Hepatocyte (in vitro differentiated cells): Measurements from ENCODE around the gene FAM135A. TPM values are rescaled to one million over a fixed set of nuclear protein-coding genes. Genes with fewer than 3 reads are reported as not detected.
"Not testable (repeated sequence)": the region's sequence is repeated elsewhere in the genome, so short reads cannot be mapped to it uniquely, and the experiment has no call there.

Experiments used
- DNase-seq: peaks from one replicate; pipeline ENCODE4 v3.0.0-alpha.2; 2016; ENCODE audit warnings: low spot score
- H2AFZ ChIP-seq: fragments of 200-600 bp; sonication (generic); 2 replicates; pipeline ENCODE4 v1.6.0; 2016; ENCODE audit warnings: antibody characterized with exemption, mild to moderate bottlenecking
- H3K27ac ChIP-seq: fragments of 200-600 bp; sonication (generic); 2 replicates; pipeline ENCODE4 v1.5.1; 2016; ENCODE audit warnings: mild to moderate bottlenecking
- H3K27me3 ChIP-seq: fragments of 200-600 bp; sonication (generic); 2 replicates; pipeline ENCODE4 v1.6.1; 2016
- H3K36me3 ChIP-seq: fragments of 200-600 bp; sonication (generic); replicated peaks from 2 replicates; pipeline ENCODE4 v1.5.1; 2016; ENCODE audit warnings: low read depth; ENCODE audit not compliant: insufficient read depth
- H3K4me1 ChIP-seq: fragments of 200-600 bp; sonication (generic); 2 replicates; pipeline ENCODE4 v1.5.1; 2016; ENCODE audit warnings: mild to moderate bottlenecking, moderate library complexity; ENCODE audit not compliant: insufficient read depth
- H3K4me2 ChIP-seq: fragments of 200-600 bp; sonication (generic); 2 replicates; pipeline ENCODE4 v1.6.0; 2016
- H3K4me3 ChIP-seq: fragments of 200-600 bp; sonication (generic); 2 replicates; pipeline ENCODE4 v1.5.1; 2016; ENCODE audit warnings: mild to moderate bottlenecking
- H3K79me2 ChIP-seq: fragments of 200-600 bp; sonication (generic); 2 replicates; pipeline ENCODE4 v1.6.0; 2017; ENCODE audit warnings: mild to moderate bottlenecking
- H3K9me2 ChIP-seq: fragments of 200-600 bp; sonication (generic); replicated peaks from 2 replicates; pipeline ENCODE4 v1.6.0; 2017; ENCODE audit warnings: mild to moderate bottlenecking; ENCODE audit not compliant: insufficient read depth
- H3K9me3 ChIP-seq: fragments of 200-600 bp; sonication (generic); 2 replicates; pipeline ENCODE4 v1.5.1; 2016; ENCODE audit warnings: low read depth, mild to moderate bottlenecking
- H4K20me1 ChIP-seq: fragments of 200-600 bp; sonication (generic); 2 replicates; pipeline ENCODE4 v1.6.0; 2016; ENCODE audit warnings: mild to moderate bottlenecking; ENCODE audit not compliant: insufficient read depth, poor library complexity, severe bottlenecking
- EZH2 ChIP-seq: fragments of 200-600 bp; sonication (generic); IDR thresholded peaks from 2 replicates; pipeline ENCODE4 v1.6.1; 2016; ENCODE audit warnings: antibody characterized with exemption, mild to moderate bottlenecking, borderline replicate concordance
- EZH2phosphoT487 ChIP-seq: fragments of 200-600 bp; sonication (generic); IDR thresholded peaks from one replicate; pipeline ENCODE4 v1.6.1; 2018; ENCODE audit warnings: antibody characterized with exemption, mild to moderate bottlenecking, low read depth, moderate library complexity; ENCODE audit not compliant: unreplicated experiment, severe bottlenecking
- WGBS: methylation state at CpG from one replicate; pipeline ENCODE4 v1.1.6; 2016; ENCODE audit warnings: low lambda C conversion rate; ENCODE audit errors: missing lambda C conversion rate; 5-methylcytosine and 5-hydroxymethylcytosine counted together
- polyA plus RNA-seq: library from polyadenylated mRNA; unstranded; fragments of >200 nt; fragmentation: Nextera tagmentation; extraction: Ambion mirVana; gene quantifications from 2 replicates; pipeline ENCODE4 v1.2.1, GENCODE V29; 2016
- total RNA-seq: library from RNA; depleted of rRNA; stranded (reverse); fragments of >200 nt; gene quantifications from 2 replicates; pipeline ENCODE4 v1.2.3, GENCODE V29; 2014
- TF ChIP-seq, protein P1 (sequence below): fragments of 200-600 bp; sonication (generic); IDR thresholded peaks from 2 replicates; pipeline ENCODE4 v1.5.1; 2016; ENCODE audit warnings: antibody characterized with exemption, mild to moderate bottlenecking; ENCODE audit not compliant: poor library complexity

FAM135A gene
- total and polyA plus RNA-seq, 2 experiments from 2014 or later, result 19.0 to 78.4 TPM

DNA sequence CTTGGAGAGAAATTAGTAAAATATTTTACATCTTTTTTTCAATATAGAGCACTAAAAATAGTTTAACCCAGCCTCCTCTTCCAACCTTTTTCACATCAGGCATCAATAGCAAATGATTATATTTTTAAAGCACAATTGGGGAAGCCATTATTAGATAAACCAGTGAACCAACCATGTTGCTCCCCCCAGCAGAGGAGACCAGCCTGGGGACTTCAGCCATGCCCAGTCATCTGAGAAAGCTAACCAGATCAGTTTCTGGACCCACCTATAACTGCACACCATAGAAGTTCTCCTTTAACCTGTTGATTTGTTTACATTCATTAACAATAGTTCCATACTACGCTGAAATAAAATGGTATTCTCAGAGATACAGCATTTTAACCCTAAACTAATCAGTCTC, 139.7 kb downstream of the FAM135A start:
- H3K27ac ChIP-seq, result no peak overlapping the region
- H3K4me1 ChIP-seq, result no peaks in the 10 kb centered on the region

GRCh38 chr6:70557998-70558397, 144.7 kb downstream of the FAM135A start:
- DNase-seq, result no peak
- H3K9me2 ChIP-seq, result no peaks in the 10 kb centered on the region
- no peak overlapping the region for H3K4me2 ChIP-seq
- WGBS, result 74% methylated on average over 1 of the region's 1 CpG
- no peaks in the 10 kb centered on the region for H4K20me1 ChIP-seq
- no peaks in the 10 kb centered on the region for H3K36me3 ChIP-seq
- TF ChIP-seq, protein P1, sequence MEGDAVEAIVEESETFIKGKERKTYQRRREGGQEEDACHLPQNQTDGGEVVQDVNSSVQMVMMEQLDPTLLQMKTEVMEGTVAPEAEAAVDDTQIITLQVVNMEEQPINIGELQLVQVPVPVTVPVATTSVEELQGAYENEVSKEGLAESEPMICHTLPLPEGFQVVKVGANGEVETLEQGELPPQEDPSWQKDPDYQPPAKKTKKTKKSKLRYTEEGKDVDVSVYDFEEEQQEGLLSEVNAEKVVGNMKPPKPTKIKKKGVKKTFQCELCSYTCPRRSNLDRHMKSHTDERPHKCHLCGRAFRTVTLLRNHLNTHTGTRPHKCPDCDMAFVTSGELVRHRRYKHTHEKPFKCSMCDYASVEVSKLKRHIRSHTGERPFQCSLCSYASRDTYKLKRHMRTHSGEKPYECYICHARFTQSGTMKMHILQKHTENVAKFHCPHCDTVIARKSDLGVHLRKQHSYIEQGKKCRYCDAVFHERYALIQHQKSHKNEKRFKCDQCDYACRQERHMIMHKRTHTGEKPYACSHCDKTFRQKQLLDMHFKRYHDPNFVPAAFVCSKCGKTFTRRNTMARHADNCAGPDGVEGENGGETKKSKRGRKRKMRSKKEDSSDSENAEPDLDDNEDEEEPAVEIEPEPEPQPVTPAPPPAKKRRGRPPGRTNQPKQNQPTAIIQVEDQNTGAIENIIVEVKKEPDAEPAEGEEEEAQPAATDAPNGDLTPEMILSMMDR, result no peak
- no peak for TF ChIP-seq EZH2phosphoT487
- TF ChIP-seq EZH2, result no peak
- H2AFZ ChIP-seq, result no peak overlapping the region
- H3K4me3 ChIP-seq, result no peak overlapping the region
- H3K9me3 ChIP-seq, result no peaks in the 10 kb centered on the region
- H3K4me1 ChIP-seq, result no peaks in the 10 kb centered on the region
- H3K79me2 ChIP-seq, result no peaks in the 10 kb centered on the region
- no peak overlapping the region for H3K27ac ChIP-seq
- H3K27me3 ChIP-seq, result no peaks in the 10 kb centered on the region

More for the DNA sequence above, 139.7 kb downstream of the FAM135A start:
- H2AFZ ChIP-seq, result no peak overlapping the region
- H3K4me2 ChIP-seq, result no peak overlapping the region
- TF ChIP-seq EZH2, result no peak
- TF ChIP-seq, protein P1, result no peak
- no peak for TF ChIP-seq EZH2phosphoT487
- WGBS, result 93% methylated on average over 1 of the region's 1 CpG
- H3K36me3 ChIP-seq, result no peaks in the 10 kb centered on the region
- no peak overlapping the region for H3K4me3 ChIP-seq
- no peaks in the 10 kb centered on the region for H3K27me3 ChIP-seq
- H3K9me2 ChIP-seq, result no peaks in the 10 kb centered on the region
- no peaks in the 10 kb centered on the region for H3K9me3 ChIP-seq
- H3K79me2 ChIP-seq, result no peaks in the 10 kb centered on the region
- no peak for DNase-seq
- no peaks in the 10 kb centered on the region for H4K20me1 ChIP-seq

GRCh38 chr6:70562401-70562800, 149.1 kb downstream of the FAM135A start:
- not testable (repeated sequence) for H3K4me3 ChIP-seq, H3K4me2 ChIP-seq, H3K9me2 ChIP-seq, H3K4me1 ChIP-seq, DNase-seq, H3K79me2 ChIP-seq, H3K27ac ChIP-seq, H3K9me3 ChIP-seq, H4K20me1 ChIP-seq, H2AFZ ChIP-seq, H3K36me3 ChIP-seq, H3K27me3 ChIP-seq
- WGBS, result 96% methylated on average over 2 of the region's 2 CpGs

GRCh38 chr6:70563530-70563929, 150.2 kb downstream of the FAM135A start:
- DNase-seq, result no peak
- H3K4me1 ChIP-seq, result no peaks in the 10 kb centered on the region
- TF ChIP-seq EZH2phosphoT487 (no peak), EZH2 (no peak)
- TF ChIP-seq, protein P1, result no peak
- no peaks in the 10 kb centered on the region for H3K36me3 ChIP-seq
- H4K20me1 ChIP-seq, result no peaks in the 10 kb centered on the region
- no peak overlapping the region for H3K4me3 ChIP-seq
- H2AFZ ChIP-seq, result no peak overlapping the region
- WGBS, result 72% methylated on average over 6 of the region's 6 CpGs
- no peak overlapping the region for H3K27ac ChIP-seq
- no peak overlapping the region for H3K4me2 ChIP-seq
- H3K9me3 ChIP-seq, result no peaks in the 10 kb centered on the region
- H3K9me2 ChIP-seq, result no peaks in the 10 kb centered on the region
- H3K27me3 ChIP-seq, result no peaks in the 10 kb centered on the region
- peaks cover 13% of the 10 kb centered on the region for H3K79me2 ChIP-seq
